Measurements from ENCODE around the gene CFAP43.
A peak's percentile ranks its signal among the peaks of the same experiment; 100 is the strongest.

The CFAP43 gene

GRCh38 chr10:104231784-104232612 is at the start of gene CFAP43:
CFAP43 (minus strand) TSS chr10:104232364; CDS start chr10:104232246, 118 bp downstream.
- DNase-seq, result peak; percentile 86

- no peak for DNase-seq
Observed at GRCh38 chr10:104281694-104282093, 49.5 kb upstream of the CFAP43 start.

GRCh38 chr10:104279550-104280259 is 47.5 kb upstream of the CFAP43 start:
- DNase-seq, result no peak

- peak; percentile 57 for DNase-seq
Observed at GRCh38 chr10:104277785-104278184, 45.6 kb upstream of the CFAP43 start.

GRCh38 chr10:104276192-104276591 is 44.0 kb upstream of the CFAP43 start:
- no peak for DNase-seq

GRCh38 chr10:104274762-104275721 is 42.9 kb upstream of the CFAP43 start:
- no peak for DNase-seq

- DNase-seq, result no peak
Observed at GRCh38 chr10:104273899-104274575, 41.9 kb upstream of the CFAP43 start.

GRCh38 chr10:104273286-104273685 is 41.1 kb upstream of the CFAP43 start:
- no peak for DNase-seq

- peak; percentile 92 for DNase-seq
Observed at GRCh38 chr10:104268713-104269645, 36.8 kb upstream of the CFAP43 start, which contains the start of gene GSTO2. GSTO2 (plus strand) TSS chr10:104269184; CDS start chr10:104274916, 5,732 bp downstream.

GRCh38 chr10:104268405-104268712 is 36.2 kb upstream of the CFAP43 start:
- no peak for DNase-seq

- no peak for DNase-seq
Observed at GRCh38 chr10:104267721-104268404, 35.7 kb upstream of the CFAP43 start.

GRCh38 chr10:104264783-104265182 is 32.6 kb upstream of the CFAP43 start:
- DNase-seq, result no peak

- DNase-seq, result no peak
Observed at GRCh38 chr10:104262055-104262454, 29.9 kb upstream of the CFAP43 start.

- no peak for DNase-seq
Observed at GRCh38 chr10:104260775-104261115, 28.6 kb upstream of the CFAP43 start.

- DNase-seq, result no peak
Observed at GRCh38 chr10:104259999-104260774, 28.0 kb upstream of the CFAP43 start.

- no peak for DNase-seq
Observed at GRCh38 chr10:104259456-104259855, 27.3 kb upstream of the CFAP43 start.

GRCh38 chr10:104258209-104258608 is 26.0 kb upstream of the CFAP43 start:
- no peak for DNase-seq

- DNase-seq, result no peak
Observed at GRCh38 chr10:104257235-104257634, 25.1 kb upstream of the CFAP43 start.

- DNase-seq, result peak; percentile 49
Observed at GRCh38 chr10:104256335-104256961, 24.3 kb upstream of the CFAP43 start.

Data from NCI-H1105 treated with DMSO at 0.1 percent for 48 hours (cell line).